SHP77 (cell line): ENCODE measurements around the gene LKAAEAR1.
A peak's percentile ranks its signal among the peaks of the same experiment; 100 is the strongest.

Experiments used
- DNase-seq, 2 experiments: peaks; one replicate each; lab custom pipeline; 2025; lab: John Stamatoyannopoulos, UW

The LKAAEAR1 gene

DNA sequence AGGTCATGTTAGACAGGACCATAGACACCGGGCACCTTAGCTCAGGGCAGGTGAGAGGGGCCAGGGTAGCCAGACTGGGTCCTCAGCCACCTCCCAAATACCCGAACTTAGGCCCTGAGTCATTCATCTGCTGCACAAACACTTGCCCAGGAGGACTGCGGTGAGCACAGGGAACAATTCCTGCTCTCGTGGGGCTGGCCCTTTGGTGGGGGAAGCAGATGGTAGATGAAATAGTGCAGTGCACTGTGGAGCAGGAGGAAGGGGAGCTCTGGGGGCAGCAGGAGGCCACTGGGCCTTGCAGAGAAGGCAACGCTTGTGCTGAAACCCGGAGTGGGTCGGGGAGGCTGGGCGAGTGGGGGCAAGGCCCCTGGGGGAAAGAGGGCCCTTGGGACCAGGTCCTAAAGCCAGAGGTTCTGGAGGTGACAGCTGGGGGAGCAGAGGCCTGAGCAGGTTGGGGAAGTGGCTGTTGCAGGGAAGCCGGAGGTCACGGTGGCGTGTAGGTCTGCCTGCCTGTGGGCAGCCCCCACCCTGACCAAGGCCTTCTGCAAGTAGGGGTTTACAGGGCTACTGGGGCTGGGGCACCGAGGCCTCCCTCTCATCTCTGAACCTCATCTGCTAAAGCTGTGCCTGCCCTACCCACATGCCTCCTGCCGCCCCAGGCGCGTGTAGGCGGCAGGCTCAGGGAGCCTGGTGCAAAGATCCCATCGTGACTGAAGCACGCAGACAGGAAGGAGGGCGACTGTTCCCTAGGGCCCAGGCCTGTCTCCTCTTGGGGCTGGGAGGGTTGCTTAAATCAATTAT, 27.8 kb upstream of the LKAAEAR1 start:
- no peak for DNase-seq

DNA sequence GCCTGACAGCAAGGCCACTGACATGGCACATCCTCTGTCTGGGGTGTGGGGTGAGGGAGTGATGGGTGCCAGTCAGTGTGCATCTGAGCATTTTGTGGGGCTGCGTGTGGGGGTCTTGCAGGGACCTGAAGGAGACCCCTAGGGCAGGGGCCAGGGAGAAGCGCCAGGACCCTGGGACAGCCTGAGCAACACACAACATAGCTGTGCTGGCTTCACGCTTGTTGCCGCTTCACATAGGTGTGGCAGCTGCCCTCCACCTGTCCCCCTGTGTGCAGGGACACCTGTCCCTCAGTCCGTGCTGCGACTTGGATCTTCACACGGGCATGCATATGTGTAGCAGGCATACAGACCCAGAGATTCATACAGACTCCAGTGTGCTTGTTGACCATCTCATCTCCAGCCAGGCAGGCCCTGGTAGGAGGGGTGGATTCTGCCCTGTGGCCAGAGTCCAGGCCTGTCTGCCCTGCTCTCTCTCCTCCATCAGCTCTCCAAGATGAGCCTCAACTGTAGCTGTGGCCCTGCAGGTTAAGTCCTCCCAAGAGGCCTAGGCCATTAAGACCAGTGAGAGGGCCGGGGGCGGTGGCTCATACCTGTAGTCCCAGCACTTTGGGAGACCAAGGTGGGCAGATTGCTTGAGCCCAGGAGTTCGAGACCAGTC, 26.3 kb upstream of the LKAAEAR1 start:
- no peak for DNase-seq

DNA sequence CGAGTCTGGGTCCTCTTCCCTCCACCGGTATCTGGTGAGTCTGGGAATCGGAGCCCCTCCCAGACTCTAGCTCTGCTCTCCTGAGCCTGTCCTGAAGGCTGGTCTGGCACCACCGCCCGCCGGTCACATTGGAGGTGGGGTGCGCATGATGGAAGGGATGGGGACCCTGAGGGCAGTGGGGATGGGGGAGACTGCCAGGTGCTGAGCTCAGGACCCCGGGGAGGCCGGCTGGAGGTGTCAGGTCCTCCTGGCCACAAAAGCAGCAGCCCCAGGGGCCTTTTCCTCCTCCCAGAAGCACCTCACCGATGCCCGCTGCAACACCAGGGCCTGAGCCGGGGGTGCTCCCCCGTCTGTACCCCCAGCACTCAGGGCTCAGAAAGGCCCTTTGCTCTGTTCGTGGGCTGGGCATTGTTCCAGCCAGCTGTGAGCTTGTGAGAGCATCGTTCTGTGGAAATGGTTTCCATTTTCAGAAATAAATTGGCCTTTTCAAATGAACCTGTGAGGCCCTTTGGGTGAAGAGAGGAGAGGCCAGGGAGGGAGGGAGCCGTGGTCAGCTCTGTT, 25.7 kb upstream of the LKAAEAR1 start:
- no peak for DNase-seq

DNA sequence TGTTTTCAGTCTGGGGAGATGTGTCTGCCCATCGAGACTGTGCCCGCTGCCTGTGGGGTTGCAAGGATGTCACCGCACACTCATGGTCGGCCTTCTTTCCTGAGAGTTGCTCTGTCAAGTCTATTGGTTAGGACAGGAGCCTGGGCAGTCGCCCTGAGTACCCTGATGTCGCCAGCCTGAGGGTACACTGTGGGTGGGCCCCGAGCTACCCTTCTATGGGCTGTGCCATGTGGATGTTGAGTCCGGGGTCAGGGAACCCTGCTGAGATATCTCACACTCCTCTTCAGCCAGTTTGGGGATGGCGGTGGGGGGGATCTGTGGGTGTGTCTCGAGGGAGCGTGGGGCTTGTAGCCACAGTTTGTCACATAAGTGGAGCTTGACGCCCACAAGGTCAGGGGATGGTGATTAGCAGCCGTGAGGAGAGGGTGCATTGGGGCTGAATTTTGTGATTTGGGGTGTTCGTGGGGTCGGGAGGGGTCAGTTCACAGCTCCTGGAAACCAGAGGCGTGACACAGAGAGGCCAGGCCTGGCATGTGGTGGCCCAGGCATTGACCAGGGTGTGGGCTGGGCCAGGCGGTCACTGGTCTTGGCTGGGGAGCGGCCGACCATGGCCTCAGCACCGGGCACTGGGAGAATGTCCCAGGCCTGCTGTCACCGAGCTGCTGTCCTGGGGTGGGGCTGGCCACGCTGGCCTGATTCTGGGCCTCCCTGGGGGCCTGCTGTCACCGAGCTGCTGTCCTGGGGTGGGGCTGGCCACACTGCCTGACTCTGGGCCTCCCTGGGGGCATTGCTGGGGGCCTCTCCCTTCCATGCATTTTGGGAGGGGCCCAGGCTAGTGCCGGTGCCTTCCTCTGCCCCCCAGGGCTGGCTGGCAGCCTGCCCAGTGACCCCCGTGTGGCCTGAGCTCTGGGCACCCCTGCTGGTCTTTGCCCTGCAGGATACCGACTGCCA, 24.8 kb upstream of the LKAAEAR1 start:
- DNase-seq, result no peak

DNA sequence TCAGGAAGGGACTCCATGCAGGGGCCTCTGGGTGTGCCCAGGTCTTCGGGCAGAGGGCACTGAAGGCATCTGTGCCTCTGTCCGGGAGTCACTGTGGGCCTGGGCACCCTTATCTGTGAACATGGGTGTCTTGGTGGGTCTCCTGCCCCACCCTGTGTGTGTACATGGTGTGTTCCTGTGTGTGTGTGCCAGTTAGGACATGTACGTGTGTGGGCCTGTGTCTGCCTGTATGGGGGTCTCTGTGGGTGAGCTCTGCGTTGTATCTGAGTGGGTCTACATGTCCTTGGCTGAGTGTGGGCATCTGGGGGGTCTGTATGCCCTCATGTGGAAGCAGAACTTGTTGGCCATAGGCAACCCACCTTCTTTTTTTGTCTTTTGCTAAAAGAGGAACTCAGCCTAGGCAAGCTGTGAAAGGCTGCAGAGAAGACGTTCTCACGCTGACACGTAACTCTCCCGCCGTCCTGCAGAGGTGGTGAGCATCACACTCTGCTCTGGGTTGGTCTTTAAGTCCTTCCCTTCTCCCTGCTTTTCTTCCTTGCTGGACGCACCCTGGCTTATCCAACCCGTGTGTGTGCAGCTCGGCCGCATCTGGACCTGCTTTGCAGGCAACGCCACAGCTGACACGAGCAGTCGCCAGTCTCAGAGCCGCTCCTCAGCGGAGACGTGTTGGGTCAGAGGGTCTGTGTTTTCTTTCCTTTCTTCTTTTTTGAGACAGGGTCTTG, 23.7 kb upstream of the LKAAEAR1 start:
- DNase-seq, result no peak

DNA sequence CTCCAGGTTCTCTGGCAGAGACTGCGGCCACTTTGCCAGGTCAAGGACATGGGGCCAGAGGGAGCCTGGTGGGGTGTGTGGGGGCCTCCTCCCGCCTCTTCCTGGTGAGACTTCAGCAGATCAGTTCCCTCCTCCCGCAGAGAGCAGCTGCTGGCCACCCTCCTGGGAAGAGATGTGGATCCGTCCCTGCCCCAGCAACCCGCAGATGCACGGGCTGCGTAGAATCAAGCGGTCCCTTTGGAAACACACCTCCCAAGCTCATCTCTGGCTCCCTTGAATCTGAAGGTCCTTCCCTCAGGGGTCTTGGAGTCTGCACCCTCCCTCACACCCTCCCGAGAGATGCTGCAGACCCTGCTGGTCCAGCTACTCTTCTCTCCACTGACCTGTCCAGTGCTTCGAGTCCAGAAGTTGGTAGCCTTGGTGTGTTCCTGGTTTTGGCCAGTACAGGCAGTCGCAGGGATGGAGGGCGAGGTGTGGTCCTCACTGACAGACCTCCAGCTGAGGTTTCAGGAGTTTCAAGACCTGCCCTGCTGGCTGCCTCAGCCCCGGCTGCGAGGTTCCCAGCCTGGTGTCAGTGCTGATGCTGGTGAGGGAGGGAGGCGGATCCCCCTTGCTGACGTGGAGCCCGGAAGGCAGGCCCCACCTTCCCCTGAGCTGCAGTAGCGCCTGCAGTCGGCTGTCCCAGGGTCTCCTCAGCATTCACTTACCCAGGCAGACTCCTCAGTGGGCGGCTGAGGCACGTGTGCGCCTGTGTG, 23.0 kb upstream of the LKAAEAR1 start, which contains the start of gene NPBWR2:
NPBWR2 (minus strand) TSS at position 585 of the 755 bp plus-strand sequence. CDS start 734 bp downstream, outside the sequence.
- DNase-seq, result no peak

DNA sequence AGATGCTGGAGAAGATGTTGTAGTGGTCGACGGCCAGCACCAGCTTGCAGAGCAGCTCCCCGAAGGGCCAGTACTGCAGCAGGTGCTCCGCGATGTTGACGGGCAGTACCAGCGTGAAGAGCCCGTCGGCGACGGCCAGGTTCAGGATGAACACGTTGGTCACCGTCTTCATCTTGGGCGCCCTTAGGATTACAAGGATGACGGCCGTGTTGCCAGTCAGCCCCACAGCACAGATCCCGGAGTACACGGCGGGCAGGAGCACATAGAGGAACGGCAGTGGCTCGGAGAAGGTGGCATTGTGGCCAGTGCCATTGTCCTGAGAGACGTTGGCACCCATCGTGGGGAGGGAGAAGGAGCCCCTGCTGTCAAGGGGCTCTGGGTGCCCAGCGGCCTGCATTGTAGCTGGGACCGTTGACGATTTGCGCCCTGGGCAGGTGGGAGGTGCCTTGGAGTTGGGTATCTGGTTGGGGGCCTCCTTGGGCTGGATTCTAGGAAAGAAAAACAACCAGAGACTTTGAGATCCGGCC, 22.3 kb upstream of the LKAAEAR1 start:
- DNase-seq, result no peak

DNA sequence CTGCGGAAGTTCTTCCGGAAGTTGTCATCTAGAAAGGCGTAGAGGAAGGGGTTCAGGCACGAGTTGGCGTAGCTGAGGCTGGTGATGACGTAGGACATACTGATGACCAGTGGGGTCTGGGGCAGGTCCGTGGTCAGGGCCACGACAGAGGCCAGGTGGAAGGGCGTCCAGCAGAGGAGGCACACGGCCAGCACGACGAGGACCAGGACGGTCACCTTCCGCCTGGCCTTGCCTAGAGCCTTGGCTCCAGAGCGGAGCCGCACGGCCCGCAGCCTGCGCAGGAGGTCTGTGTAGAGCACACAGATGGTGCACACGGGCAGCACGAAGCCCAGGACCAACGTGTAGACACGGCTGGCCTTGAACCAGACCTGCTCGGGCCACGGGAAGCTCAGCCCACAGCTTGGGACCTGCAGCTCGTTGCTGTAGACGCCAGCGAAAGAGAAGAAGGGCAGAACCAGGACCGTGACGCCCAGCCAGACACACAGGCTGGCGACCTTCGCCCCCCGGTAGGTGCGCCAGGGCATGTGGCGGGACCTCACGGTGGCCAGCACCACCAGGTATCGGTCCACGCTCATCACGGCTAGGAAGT, 21.7 kb upstream of the LKAAEAR1 start:
- no peak for DNase-seq

DNA sequence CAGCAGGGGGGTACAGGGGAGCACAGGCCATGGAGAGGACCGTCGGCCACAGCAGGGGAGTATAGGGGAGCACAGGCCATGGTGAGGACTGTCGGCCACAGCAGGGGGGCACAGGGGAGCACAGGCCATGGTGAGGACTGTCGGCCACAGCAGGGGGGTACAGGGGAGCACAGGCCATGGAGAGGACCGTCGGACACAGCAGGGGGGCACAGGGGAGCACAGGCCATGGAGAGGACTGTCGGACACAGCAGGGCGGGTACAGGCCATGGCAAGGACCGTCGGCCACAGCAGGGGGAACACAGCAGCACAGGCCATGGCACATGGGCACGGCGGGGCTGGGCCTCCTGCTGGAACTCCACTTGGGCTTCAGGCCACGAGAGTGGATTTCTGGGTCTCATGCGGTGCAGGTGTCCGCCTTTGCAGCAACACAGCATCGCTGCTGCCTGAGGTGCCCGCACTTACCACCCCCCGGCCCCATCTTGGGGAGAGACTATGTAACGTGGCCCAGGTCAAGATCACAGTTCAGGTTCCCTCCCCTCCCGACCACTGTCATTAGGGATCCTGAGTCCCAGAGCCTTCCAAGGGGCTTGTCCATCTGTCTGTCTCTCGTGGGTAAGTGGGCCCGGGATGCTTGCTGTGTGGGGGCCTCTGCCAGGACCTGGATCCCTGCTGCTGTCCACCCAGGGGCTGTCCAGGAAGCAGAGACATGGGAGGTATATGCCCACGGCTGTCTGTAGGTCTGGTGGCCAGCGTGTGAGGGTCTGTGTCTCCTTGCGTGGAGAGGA, 20.7 kb upstream of the LKAAEAR1 start:
- no peak for DNase-seq

DNA sequence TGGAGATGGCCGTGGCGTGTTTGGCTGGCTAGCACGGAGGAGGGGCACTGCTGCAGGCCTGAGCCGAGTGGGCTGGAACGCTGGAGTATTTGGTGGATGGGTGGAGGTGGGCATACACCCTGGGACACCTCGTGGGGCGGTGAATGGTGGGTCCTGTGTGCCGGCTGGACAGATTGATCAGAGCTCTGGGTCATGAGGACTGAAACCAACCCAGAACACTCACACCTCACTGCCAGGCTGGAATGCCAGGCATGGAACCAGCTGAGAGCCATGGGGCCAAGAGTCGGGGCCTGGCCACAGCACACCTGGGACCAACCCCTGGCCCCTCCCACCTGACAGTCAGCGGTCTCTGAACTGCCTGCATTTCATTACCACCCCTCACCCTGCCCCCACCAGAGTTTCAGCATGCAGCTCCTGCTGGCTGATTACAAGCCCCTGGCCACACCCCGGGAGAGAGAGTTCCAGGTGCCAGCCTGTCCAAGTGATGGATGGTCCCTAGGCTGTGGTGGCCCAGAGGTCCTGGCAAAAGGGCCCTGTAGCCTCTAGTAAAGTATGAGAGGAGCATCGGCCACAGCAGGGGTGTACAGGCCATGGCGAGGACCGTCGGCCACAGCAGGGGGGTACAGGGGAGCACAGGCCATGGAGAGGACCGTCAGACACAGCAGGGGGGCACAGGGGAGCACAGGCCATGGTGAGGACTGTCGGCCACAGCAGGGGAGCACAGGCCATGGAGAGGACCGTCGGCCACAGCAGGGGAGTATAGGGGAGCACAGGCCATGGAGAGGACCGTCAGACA, 19.9 kb upstream of the LKAAEAR1 start:
- peak in 1 of 2 experiments; percentile 34 for DNase-seq

DNA sequence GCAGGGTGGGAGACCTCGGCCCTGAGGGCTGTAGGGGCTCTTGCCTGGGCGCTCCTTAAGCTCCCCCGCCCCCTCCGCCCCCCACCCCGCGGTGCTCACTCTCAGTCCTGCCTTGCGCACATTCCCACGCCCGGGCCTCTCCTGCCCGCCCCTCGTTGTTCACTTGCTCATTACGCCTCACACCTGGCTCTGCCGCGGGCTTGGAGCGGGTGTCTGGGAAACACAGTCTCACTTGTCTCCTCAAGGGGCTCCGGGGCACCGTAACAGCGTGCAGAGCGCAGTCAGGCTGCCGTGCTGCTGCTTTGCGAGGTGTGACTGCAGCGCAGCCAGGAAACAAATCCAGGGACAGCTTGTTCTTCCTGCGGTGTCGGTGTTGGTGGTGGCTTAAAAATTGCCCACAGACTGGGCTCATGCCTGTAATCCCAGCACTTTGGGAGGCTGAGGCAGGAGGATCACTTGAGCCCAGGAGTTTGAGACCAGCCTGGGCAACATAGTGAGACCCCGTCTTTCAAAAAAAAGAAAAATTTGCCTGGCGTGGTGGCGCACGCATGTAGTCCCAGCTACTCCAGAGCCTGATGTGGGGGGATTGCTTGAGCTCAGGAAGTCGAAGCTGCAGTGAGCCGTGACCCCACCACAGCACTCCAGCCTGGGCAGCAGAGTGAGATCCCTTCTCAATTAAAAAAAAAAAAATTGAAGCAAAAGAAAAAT, 18.6 kb upstream of the LKAAEAR1 start:
- DNase-seq, result peak; percentile 70 to 84

DNA sequence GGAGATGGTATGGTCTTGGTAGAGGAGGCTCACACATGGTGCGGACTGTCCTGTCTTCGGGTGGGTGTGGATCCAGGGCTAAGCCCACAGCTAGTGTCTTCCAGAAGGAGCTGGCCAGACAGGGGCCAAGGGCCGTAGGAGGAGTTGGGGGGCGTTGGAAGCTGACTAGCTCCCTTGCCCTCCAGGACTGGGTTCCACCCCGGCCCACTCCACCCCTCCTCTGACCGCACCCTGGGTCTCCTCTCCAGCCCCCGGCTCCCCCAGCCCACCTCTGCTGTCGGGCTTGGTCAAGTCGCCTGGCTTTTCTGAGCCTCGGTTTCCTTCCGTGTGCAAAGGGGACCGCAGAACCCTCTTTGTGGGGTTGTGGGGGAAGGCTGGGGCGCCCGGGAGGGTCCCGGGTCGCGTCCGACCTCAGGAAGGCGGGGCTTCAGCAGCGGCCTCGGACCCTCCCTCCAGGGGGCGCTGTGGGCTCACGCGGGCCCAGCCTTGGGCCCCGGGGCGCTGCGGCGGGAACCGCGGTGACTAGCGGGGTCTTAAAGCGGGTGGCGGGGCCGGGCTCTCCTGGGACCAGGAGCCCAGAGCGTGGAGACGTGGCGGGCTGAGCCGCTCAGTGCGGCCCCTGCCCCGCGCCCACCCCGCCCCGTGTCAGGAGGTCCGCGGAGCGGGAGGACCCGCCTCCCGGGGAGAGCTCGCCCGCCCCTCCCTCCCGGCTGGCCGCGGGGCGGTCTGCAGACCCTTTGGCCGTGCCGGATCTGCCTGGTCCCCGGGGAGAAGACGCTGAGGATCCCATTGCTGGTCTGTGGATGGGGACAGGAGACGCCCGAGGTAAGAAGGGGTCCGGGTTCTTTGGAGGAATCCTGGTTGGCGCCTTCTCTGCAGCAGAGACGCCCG, 17.8 kb upstream of the LKAAEAR1 start:
- DNase-seq, result peak; percentile 54 to 74

DNA sequence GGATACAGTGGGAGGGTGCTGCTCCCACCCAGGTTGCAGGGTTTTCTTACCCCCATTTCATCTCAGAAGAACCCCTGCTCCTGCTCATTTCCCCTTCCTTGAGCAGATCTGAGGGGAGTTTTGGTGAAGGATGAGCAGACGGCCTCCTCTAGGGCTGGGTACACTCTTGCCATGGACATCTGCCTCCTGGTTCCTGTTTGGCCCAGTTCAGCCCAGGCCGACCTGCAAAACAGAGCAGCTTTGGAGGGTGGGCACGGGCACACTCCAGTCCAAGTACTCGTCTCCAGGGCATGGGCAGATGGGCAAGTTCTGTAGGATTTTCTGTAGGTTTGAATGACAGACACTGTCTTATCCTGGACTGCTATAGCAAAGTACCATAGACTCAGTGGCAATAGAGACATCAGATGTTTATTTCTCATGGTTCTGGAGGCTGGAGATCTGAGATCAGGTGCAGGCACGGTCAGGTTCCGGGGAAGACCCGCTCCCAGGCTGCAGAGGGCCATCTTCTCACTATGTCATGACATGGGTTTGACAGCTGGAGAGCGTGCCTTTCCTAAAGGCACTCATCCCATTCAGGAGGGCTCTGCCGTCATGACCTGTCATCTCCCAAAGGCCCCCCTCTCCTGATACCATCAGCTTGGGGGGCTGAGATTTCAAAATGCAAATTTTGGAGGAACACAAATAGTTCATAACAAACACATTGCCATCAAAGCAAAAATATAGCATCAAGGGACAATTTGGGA, 16.9 kb upstream of the LKAAEAR1 start:
- no peak for DNase-seq

DNA sequence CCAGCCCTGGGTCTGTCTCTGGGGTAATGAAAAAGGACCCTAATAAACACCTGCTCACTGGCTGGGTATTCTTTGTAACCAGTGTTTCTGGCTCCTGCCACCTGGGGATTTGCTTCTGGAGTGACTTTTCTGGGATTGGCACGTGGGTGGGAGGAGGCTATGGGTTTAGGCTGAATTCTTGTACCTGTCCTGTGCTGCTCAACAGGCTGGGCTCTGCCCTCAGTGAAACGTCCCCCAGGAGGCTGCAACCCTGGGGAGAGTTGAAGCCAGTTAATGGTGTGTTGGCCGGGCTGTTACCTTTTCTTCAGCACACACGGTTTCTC, 16.3 kb upstream of the LKAAEAR1 start:
- no peak for DNase-seq

DNA sequence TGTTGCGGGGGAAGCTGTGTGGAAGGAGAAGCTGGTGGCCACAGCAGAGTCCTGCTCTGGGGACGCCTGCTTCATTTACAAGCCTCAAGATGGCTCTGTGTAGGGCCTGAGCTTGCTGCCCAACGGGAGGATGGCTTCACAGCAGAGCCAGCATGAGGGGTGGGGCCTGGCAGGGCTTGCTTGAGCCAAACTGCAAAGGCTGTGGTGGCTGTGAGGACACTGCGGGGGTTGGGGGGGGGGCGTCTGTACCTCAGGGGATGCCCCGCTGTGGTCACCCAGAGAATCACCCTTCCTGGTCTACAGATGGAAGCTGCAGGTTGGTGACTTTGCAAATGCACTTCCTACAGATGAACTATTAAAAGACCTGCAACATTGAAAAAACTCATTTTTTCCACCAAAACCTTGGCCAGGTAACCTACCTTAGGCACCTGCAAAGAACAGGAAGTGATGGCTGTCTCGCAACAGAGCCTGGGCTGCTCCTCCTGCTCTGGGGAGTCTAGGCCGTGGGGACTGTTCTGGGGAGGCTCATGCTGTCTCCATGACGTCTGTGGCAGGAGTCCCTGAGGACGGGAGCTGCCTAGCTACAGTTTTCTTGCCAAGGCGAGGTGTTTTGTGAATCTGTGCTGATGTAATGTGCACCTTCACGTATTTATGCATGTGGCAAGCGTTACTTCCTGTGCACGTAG, 15.8 kb upstream of the LKAAEAR1 start:
- DNase-seq, result peak in 1 of 2 experiments; percentile 71
